Hepatocyte (in vitro differentiated cells): ENCODE results near the gene SEMA4G.

Experiments used
- CTCF ChIP-seq: fragments of 200-600 bp; sonication (generic); IDR thresholded peaks from 2 replicates; pipeline ENCODE4 v1.5.1; 2016; ENCODE audit warnings: antibody characterized with exemption, mild to moderate bottlenecking; ENCODE audit not compliant: poor library complexity
- EZH2 ChIP-seq: fragments of 200-600 bp; sonication (generic); IDR thresholded peaks from 2 replicates; pipeline ENCODE4 v1.6.1; 2016; ENCODE audit warnings: antibody characterized with exemption, mild to moderate bottlenecking, borderline replicate concordance
- EZH2phosphoT487 ChIP-seq: fragments of 200-600 bp; sonication (generic); IDR thresholded peaks from one replicate; pipeline ENCODE4 v1.6.1; 2018; ENCODE audit warnings: antibody characterized with exemption, mild to moderate bottlenecking, low read depth, moderate library complexity; ENCODE audit not compliant: unreplicated experiment, severe bottlenecking

GRCh38 chr10:100945754-100946153, 23.6 kb upstream of the SEMA4G start:
- no peak for TF ChIP-seq CTCF
- TF ChIP-seq EZH2: no peak
- TF ChIP-seq EZH2phosphoT487: no peak
